Memory B cell (primary cell): ENCODE results near the gene OR5K3.

Experiments used
- ATAC-seq: fragments of 150-1000 bp; cut with Tn5 transposase; 2 replicates; pipeline ENCODE4 v1.10.0; 2021; ENCODE audit warnings: low read depth, mild to moderate bottlenecking, moderate library complexity
- DNase-seq, 2 donors: peaks; one replicate each; pipeline ENCODE4 v3.0.0; 2022; ENCODE audit warnings: low spot score in 2 of 2
- H3K27ac Mint-ChIP-seq: one replicate; pipeline ENCODE4 v1.8.0; 2022; ENCODE audit warnings: mild to moderate bottlenecking, moderate library complexity, mixed read lengths
- H3K27me3 Mint-ChIP-seq: one replicate; pipeline ENCODE4 v1.8.0; 2022; ENCODE audit warnings: mixed read lengths
- H3K36me3 Mint-ChIP-seq: one replicate; pipeline ENCODE4 v1.8.0; 2022; ENCODE audit warnings: mild to moderate bottlenecking, mixed read lengths
- H3K4me1 Mint-ChIP-seq: one replicate; pipeline ENCODE4 v1.8.0; 2022; ENCODE audit warnings: mixed read lengths
- H3K4me3 Mint-ChIP-seq: one replicate; pipeline ENCODE4 v1.8.0; 2022; ENCODE audit warnings: mild to moderate bottlenecking, moderate library complexity, mixed read lengths
- H3K9me3 Mint-ChIP-seq: one replicate; pipeline ENCODE4 v1.8.0; 2022; ENCODE audit warnings: mixed read lengths

The OR5K3 gene

DNA sequence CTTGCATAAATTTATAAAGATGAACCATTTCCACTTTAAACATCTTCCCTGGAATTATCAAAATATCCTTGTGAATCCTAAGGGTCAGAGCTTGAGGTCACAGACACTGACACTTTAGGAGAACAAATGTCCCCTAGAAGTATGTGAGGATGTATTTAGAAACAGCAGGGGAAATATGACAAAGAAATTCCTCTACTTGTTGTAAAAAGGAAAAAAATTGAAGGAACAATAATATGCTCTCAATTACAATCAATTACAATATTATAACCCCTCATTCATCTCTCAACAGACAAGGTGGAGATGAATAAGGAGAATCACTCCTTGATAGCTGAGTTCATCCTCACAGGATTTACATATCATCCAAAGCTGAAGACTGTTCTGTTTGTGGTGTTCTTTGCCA lies at the start of gene OR5K3:
Gene OR5K3 (plus strand): TSS at position 301 of the 400 bp plus-strand sequence. CDS start 0 bp downstream, at position 301.
- Mint-ChIP-seq H3K4me3 (no peak within 1 kb of the TSS), H3K4me1 (no peaks in the 10 kb centered on the region)
- ATAC-seq: no peak

DNA sequence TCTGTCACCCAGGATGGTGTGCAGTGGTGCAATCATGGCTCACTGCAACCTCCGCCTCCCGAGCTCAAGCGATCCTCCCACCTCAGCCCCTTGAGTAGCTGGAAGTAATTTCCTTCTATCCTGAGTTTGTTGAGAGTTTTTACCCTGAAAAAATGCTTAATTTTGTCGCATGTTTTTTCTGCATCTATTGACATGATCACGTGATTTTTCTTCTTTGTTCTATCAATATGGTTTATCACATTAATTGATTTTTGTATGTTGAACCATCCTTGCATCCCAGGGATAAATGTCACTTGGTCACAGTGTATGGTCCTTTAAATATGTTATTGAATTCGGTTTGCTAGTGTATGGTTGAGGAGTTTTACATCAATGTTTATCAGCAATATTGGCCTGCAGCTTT lies 48.7 kb upstream of the OR5K3 start:
- H3K4me3 Mint-ChIP-seq: no peak overlapping the region
- no peaks in the 10 kb centered on the region for H3K36me3 Mint-ChIP-seq
- DNase-seq (no peak), ATAC-seq (no peak)
- peaks cover 2% of the 10 kb centered on the region for H3K4me1 Mint-ChIP-seq
- peaks cover 5% of the 10 kb centered on the region for H3K27me3 Mint-ChIP-seq
- peaks cover 2% of the 10 kb centered on the region for H3K9me3 Mint-ChIP-seq
- no peak overlapping the region for H3K27ac Mint-ChIP-seq

More for the DNA sequence above, at the start of gene OR5K3:
- no peaks in the 10 kb centered on the region for H3K36me3 Mint-ChIP-seq
- DNase-seq: no peak
- H3K9me3 Mint-ChIP-seq: no peaks in the 10 kb centered on the region
- no peak within 1 kb of the TSS for H3K27ac Mint-ChIP-seq
- H3K27me3 Mint-ChIP-seq: peaks cover 11% of the 10 kb centered on the region

DNA sequence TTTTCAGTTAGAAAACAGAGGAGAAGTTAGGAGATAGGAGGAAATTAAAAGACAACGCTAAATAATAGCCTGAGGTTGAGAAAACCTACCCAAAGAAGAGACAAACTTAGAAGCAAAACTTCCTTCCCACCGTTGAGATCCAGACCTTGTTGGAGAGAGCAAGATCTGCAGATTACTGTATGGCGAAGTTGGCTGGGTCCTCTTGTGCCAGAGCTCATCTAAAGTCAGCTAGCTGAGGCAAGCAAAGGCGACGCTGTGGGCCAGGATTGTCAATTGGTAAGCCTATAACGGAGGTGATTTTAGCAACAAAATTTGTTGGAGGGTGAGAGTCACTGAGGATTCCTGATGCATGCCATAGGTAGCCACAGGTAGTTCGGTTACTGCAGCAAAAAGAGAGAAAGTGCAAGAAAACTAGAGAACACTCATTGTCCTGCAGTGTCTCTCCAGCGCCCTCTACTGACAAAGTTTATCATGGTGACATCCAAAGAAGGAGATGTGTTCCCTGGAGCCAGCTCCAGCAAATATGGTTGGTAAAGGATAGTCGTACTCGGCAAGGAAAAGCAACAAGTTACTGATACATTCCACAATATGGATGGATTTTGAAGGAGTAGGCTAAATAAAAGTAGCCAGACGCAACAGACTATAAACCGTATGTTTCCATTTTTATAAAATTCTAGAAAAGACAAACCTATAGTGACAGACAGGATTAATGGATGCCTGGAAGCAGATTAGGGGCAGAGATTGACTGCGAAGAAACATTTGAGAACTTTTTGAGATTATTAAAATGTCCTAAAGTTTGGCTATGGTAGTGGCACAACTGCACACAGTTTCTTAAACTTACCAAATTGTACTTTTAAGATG lies 46.6 kb upstream of the OR5K3 start:
- H3K27ac Mint-ChIP-seq: no peak overlapping the region
- peak in 1 of 2 donors; percentile 8 for DNase-seq

DNA sequence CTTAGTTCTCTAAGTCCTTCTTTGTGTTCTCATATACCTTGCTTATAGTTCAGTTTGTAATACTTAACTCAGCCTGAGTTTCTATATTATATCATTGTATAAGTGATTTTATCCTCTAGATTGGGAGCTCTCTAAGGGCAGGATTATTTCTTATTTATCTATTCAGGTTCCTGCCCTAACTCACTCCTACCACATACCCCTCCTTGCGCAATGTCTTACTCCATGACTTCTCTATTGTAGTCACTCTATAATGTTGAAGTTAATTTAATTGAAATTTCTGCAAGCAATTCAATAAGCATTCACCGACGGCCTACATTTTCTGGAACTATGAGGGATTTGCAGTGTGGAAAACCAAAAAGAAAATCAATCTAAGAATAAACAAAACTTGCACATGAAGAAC lies 40.4 kb upstream of the OR5K3 start:
- Mint-ChIP-seq H3K4me3 (no peak overlapping the region), H3K9me3 (peaks cover 2% of the 10 kb centered on the region), H3K36me3 (no peaks in the 10 kb centered on the region), H3K27me3 (peaks cover 3% of the 10 kb centered on the region), H3K27ac (no peak overlapping the region), H3K4me1 (peaks cover 2% of the 10 kb centered on the region)
- DNase-seq (no peak), ATAC-seq (no peak)

More for the DNA sequence above, 46.6 kb upstream of the OR5K3 start:
- peaks cover 2% of the 10 kb centered on the region for H3K4me1 Mint-ChIP-seq
- H3K4me3 Mint-ChIP-seq: no peak overlapping the region
- no peak for ATAC-seq
- peaks cover 5% of the 10 kb centered on the region for H3K27me3 Mint-ChIP-seq
- no peaks in the 10 kb centered on the region for H3K36me3 Mint-ChIP-seq
- peaks cover 2% of the 10 kb centered on the region for H3K9me3 Mint-ChIP-seq

DNA sequence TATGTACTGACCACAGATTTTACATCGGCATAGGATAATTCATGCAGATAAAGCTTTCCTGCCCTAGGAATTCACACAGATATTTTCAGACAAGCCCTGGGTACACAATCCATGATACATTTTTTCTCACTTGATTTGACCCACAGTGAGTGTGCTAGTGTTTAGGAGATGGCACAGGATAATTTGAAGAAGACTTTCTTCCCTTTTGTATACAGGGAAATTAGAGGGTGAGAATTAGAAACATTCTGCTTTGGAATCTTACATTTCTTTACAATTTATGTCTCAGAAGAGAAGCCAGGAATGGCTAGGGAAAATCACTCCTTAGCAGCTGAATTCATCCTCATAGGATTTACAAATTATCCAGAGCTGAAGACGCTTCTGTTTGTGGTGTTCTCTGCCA lies 36.9 kb upstream of the OR5K3 start, which contains the start of gene OR5K4:
Gene OR5K4 (plus strand): TSS at position 301 of the 400 bp plus-strand sequence. CDS start 0 bp downstream, at position 301.
- no peak within 1 kb of the TSS for H3K27ac Mint-ChIP-seq
- no peaks in the 10 kb centered on the region for H3K36me3 Mint-ChIP-seq
- ATAC-seq: no peak
- peaks cover 6% of the 10 kb centered on the region for H3K9me3 Mint-ChIP-seq
- no peak for DNase-seq
- peaks cover 2% of the 10 kb centered on the region for H3K27me3 Mint-ChIP-seq
- H3K4me1 Mint-ChIP-seq: no peaks in the 10 kb centered on the region
- H3K4me3 Mint-ChIP-seq: no peak within 1 kb of the TSS

- ATAC-seq (no peak), DNase-seq (no peak)
- Mint-ChIP-seq H3K9me3 (peaks cover 12% of the 10 kb centered on the region), H3K27ac (no peak overlapping the region), H3K4me3 (no peak overlapping the region), H3K27me3 (no peaks in the 10 kb centered on the region), H3K4me1 (no peaks in the 10 kb centered on the region), H3K36me3 (peaks cover 1% of the 10 kb centered on the region)
Measured at GRCh38 chr3:98359250-98359649, 31.2 kb upstream of the OR5K3 start.

DNA sequence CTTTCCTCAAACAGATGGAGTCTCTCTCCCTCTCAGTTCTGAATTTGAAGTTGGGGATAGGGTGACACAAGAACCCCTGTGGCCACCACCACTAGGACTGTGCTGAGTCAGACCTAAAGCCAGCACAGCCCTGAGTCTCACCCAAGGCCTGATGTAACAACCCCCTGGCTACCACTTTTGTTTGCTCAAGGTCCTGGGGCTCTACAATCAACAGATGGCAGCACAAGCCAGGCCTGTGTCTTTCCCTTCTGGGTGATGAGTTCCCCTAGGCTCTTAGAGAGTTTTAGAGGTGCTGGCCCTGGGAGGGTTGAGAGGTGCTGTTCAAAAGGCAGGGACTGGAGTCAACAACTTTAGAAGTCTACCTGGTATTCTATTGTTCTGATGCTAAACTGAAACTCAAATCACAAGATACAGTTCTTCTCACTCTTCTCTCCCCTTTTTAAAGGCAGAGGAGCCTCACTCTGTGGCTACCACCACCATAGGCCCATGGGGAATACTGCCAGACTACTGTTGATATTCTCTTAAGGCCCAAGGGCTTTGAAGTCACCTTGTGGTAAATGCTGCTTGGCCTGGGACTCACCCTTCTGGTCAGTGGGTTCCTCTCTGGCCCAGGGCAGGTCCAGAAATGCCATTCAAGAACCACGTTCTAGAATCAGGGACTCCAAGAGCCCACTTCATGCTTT lies 30.3 kb upstream of the OR5K3 start:
- peaks cover 12% of the 10 kb centered on the region for H3K9me3 Mint-ChIP-seq
- ATAC-seq: no peak

DNA sequence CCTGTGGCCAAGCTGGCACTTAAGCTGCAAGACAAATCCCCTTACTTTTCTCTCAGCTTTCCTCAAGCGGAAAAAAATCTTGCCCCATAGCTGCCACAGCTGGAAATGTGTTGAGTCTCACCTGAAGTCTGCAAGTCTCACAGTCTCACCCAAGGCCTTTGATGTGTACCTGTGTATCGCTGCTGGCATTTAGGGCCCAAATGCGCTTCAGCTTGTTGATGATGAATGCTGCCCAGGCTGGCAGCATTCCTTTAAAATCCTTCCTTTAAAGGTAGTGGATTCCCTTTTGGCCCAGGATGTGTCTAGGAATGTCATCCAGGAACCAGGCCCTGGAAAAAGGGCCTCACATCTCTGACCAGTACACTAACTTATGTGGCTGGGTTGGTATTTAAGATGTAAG lies 29.8 kb upstream of the OR5K3 start:
- Mint-ChIP-seq H3K4me3 (no peak overlapping the region), H3K27me3 (no peaks in the 10 kb centered on the region), H3K27ac (no peak overlapping the region), H3K36me3 (peaks cover 1% of the 10 kb centered on the region), H3K4me1 (no peaks in the 10 kb centered on the region), H3K9me3 (peaks cover 14% of the 10 kb centered on the region)
- no peak for ATAC-seq
- DNase-seq: no peak

More for the DNA sequence above, 30.3 kb upstream of the OR5K3 start:
- no peak overlapping the region for H3K4me3 Mint-ChIP-seq
- peaks cover 1% of the 10 kb centered on the region for H3K36me3 Mint-ChIP-seq
- H3K4me1 Mint-ChIP-seq: no peaks in the 10 kb centered on the region
- H3K27ac Mint-ChIP-seq: no peak overlapping the region
- H3K27me3 Mint-ChIP-seq: no peaks in the 10 kb centered on the region
- no peak for DNase-seq

DNA sequence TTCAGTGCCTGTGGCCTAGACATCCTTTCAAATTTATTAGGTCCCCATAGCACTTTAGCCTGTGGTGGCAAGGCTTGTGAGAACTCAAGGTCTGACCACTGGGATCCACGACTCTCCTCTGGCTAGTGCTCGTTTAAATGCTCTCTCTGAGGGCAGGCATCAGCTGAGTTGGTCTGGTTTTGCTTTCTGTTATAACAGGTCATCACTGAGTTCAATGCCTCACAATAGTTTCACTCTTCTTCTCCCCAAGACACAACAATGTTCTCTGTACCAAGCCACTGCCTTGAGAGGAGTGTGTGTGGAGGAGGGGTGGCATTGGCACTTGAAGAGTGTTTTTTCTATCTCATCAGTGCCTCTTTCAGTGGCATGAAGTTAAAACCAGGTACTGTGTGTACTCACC lies 29.2 kb upstream of the OR5K3 start:
- Mint-ChIP-seq H3K4me3 (no peak overlapping the region), H3K36me3 (peaks cover 1% of the 10 kb centered on the region), H3K9me3 (peaks cover 14% of the 10 kb centered on the region), H3K27me3 (no peaks in the 10 kb centered on the region), H3K27ac (no peak overlapping the region), H3K4me1 (no peaks in the 10 kb centered on the region)
- ATAC-seq (no peak), DNase-seq (no peak)

DNA sequence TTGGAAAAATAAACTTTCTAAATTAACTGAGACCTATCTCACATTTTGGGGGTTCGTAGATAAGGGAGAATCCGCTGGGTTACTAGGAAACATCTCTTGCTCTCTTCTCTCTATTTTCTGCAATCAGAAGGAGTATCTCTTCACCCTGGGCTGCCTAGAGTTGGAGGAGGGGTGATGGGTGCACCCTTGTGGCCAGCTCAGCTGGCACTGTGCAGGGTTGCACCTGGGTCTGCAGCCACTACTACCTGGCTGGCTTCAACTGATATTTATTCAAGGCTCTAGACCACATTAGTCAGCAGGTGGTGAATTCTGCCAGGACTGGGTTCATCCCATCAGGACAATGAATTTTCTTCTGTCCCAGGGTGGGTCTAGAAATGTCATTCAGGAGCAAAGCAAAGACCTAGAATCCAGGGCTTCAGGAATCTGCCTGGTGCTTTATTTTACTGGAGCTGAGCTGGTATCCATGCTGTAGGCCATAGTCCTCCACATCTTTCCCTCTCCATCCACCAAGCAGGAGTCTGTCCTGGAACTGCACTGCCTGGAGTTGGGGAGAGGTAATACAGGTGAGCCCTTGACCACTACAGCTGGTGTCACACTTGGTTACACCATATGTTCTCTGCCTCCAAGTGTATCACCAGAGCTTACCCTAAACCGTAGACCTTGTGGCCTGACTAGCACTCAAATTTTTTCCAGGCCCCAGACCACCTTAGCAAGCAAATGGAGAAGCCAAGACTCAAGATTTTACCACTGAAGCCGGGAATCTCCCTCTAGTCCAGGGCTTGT lies 22.8 kb upstream of the OR5K3 start:
- no peak overlapping the region for H3K4me3 Mint-ChIP-seq
- no peaks in the 10 kb centered on the region for H3K36me3 Mint-ChIP-seq
- peaks cover 4% of the 10 kb centered on the region for H3K4me1 Mint-ChIP-seq
- ATAC-seq: no peak
- H3K27ac Mint-ChIP-seq: no peak overlapping the region
- no peak for DNase-seq
- H3K9me3 Mint-ChIP-seq: peaks cover 5% of the 10 kb centered on the region
- H3K27me3 Mint-ChIP-seq: no peaks in the 10 kb centered on the region

DNA sequence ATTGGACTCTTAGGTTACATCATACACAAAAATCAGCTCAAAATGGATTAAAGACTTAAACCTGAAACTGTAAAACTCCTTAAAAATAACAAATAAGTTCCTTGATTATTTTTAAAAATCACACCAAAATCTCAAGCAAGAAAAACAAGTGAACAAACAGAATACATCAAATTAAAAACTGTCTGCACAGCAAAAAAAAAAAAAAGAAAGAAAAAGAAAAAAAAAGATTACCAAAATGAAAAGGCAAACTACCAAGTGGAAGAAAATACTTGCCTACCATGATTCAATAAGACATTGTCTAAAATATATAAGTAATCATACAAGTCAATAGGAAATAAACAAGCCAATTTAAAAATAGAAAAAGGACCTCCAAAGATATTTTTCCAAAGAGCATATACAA lies 19.3 kb upstream of the OR5K3 start:
- Mint-ChIP-seq H3K27ac (no peak overlapping the region), H3K36me3 (no peaks in the 10 kb centered on the region), H3K9me3 (peaks cover 2% of the 10 kb centered on the region), H3K27me3 (no peaks in the 10 kb centered on the region), H3K4me3 (no peak overlapping the region), H3K4me1 (peaks cover 4% of the 10 kb centered on the region)
- ATAC-seq: no peak
- no peak for DNase-seq

DNA sequence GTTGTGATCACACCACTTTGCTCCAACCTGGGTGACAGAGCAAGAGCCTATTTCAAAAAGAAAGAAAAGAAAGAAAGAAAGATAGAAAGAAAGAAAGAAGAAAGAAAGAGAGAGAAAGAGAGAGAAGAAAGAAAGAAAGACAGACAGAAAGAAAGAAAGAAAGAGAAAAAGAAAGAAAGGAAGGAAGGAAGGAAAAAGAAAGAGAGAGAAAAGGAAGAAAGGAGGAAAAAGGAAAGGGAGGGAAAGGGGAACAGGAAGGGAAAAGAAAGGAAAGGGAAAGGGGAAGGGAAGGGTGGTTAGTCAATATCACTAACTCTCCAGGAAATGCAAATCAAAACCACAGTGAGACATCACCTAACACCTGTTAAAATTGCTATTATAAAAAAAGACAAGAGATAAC lies 18.6 kb upstream of the OR5K3 start:
- Mint-ChIP-seq H3K36me3 (no peaks in the 10 kb centered on the region), H3K27ac (no peak overlapping the region), H3K9me3 (peaks cover 2% of the 10 kb centered on the region), H3K4me3 (no peak overlapping the region), H3K27me3 (no peaks in the 10 kb centered on the region), H3K4me1 (peaks cover 4% of the 10 kb centered on the region)
- ATAC-seq: no peak
- DNase-seq: no peak

DNA sequence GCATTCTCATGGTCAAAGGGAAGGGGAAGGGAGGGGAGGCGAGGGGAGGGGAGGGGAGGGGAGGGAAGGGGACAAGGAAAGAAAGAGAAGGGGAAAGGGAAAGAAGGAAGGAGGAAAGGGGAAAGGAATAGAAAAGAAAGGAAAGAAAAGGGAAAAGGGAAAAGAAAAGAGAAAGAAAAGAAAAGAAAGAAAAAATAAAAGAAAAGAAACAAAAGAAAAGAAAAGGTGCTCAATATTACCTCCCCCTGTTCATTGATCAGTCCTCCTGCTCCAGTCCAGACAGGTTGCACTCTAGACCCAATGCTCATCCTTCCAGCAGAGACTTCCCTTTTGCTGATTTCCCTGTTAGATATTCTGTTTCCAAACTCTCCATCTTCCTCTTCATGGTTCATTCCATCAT lies 18.0 kb upstream of the OR5K3 start:
- Mint-ChIP-seq H3K27ac (no peak overlapping the region), H3K36me3 (no peaks in the 10 kb centered on the region), H3K27me3 (no peaks in the 10 kb centered on the region), H3K4me3 (no peak overlapping the region), H3K4me1 (peaks cover 4% of the 10 kb centered on the region), H3K9me3 (peaks cover 2% of the 10 kb centered on the region)
- ATAC-seq (no peak), DNase-seq (no peak)

- peaks cover 2% of the 10 kb centered on the region for H3K9me3 Mint-ChIP-seq
- DNase-seq (no peak), ATAC-seq (no peak)
- H3K4me3 Mint-ChIP-seq: no peak overlapping the region
- H3K27ac Mint-ChIP-seq: no peak overlapping the region
- peaks cover 3% of the 10 kb centered on the region for H3K4me1 Mint-ChIP-seq
- no peaks in the 10 kb centered on the region for H3K27me3 Mint-ChIP-seq
- no peaks in the 10 kb centered on the region for H3K36me3 Mint-ChIP-seq
Measured at GRCh38 chr3:98376631-98377030, 13.8 kb upstream of the OR5K3 start.
